Measurements from ENCODE around the gene ITGB4. TPM values are rescaled to one million over a fixed set of nuclear protein-coding genes. Genes with fewer than 3 reads are reported as not detected.
A peak's percentile ranks its signal among the peaks of the same experiment; 100 is the strongest.

Gene ITGB4
- total RNA-seq, 1 donor from 2014 or later, result 8.8 TPM

GRCh38 chr17:75762513-75763268 is 41.4 kb downstream of the ITGB4 start:
- intact Hi-C loops (cut with micrococcal nuclease), result no loop called here
- ATAC-seq (no peak), DNase-seq (peak; percentile 18)

- ATAC-seq (no peak), DNase-seq (peak; percentile 15)
- intact Hi-C loops (cut with micrococcal nuclease), result no loop called here
Observed at GRCh38 chr17:75763269-75763607, 42.0 kb downstream of the ITGB4 start.

- DNase-seq (peak; percentile 25), ATAC-seq (no peak)
- intact Hi-C loops (cut with micrococcal nuclease), result no loop called here
Observed at GRCh38 chr17:75763613-75764416, 42.6 kb downstream of the ITGB4 start.

- intact Hi-C loops (cut with micrococcal nuclease), result no loop called here
- ATAC-seq (no peak), DNase-seq (no peak)
Observed at GRCh38 chr17:75764417-75764710, 43.1 kb downstream of the ITGB4 start.

GRCh38 chr17:75764711-75765421 is 43.6 kb downstream of the ITGB4 start, which contains the start of gene GALK1:
GALK1 (minus strand) TSS chr17:75765192; CDS start chr17:75765136, 56 bp downstream.
- DNase-seq, result peak; percentile 88
- intact Hi-C loops (cut with micrococcal nuclease), result no loop called here
- peak; percentile 91 for ATAC-seq

- ATAC-seq (no peak), DNase-seq (peak; percentile 23)
- intact Hi-C loops (cut with micrococcal nuclease), result no loop called here
Observed at GRCh38 chr17:75765981-75766380, 44.7 kb downstream of the ITGB4 start.

- DNase-seq (no peak), ATAC-seq (no peak)
- intact Hi-C loops (cut with micrococcal nuclease), result no loop called here
Observed at GRCh38 chr17:75767881-75768280, 46.6 kb downstream of the ITGB4 start.

GRCh38 chr17:75769536-75769935 is 48.3 kb downstream of the ITGB4 start:
- intact Hi-C loops (cut with micrococcal nuclease), result no loop called here
- DNase-seq (no peak), ATAC-seq (no peak)

GRCh38 chr17:75771334-75772281 is 50.3 kb downstream of the ITGB4 start:
- intact Hi-C loops (cut with micrococcal nuclease), result no loop called here
- ATAC-seq, result no peak
- no peak for DNase-seq

GRCh38 chr17:75773121-75773807 is 52.0 kb downstream of the ITGB4 start:
- ATAC-seq (no peak), DNase-seq (no peak)
- intact Hi-C loops (cut with micrococcal nuclease), result no loop called here

GRCh38 chr17:75773808-75774470 is 52.7 kb downstream of the ITGB4 start:
- intact Hi-C loops (cut with micrococcal nuclease), result no loop called here
- ATAC-seq (no peak), DNase-seq (no peak)

- intact Hi-C loops (cut with micrococcal nuclease), result no loop called here
- no peak for ATAC-seq
Observed at GRCh38 chr17:75774471-75774990, 53.3 kb downstream of the ITGB4 start.

GRCh38 chr17:75774991-75775668 is 53.9 kb downstream of the ITGB4 start:
- intact Hi-C loops (cut with micrococcal nuclease), result no loop called here
- DNase-seq (no peak), ATAC-seq (no peak)

More at GRCh38 chr17:75774471-75774990, 53.3 kb downstream of the ITGB4 start:
- no peak for DNase-seq

GRCh38 chr17:75776386-75777295 is 55.4 kb downstream of the ITGB4 start:
- DNase-seq (no peak), ATAC-seq (no peak)

GRCh38 chr17:75777296-75777922 is 56.1 kb downstream of the ITGB4 start:
- ATAC-seq, result no peak
- intact Hi-C loops (cut with micrococcal nuclease), result no loop called here

More at GRCh38 chr17:75776386-75777295, 55.4 kb downstream of the ITGB4 start:
- intact Hi-C loops (cut with micrococcal nuclease), result no loop called here

More at GRCh38 chr17:75777296-75777922, 56.1 kb downstream of the ITGB4 start:
- DNase-seq, result no peak
